ENCODE results near the gene CDC42BPA. TPM values are rescaled to one million over a fixed set of nuclear protein-coding genes. Genes with fewer than 3 reads are reported as not detected.

Gene CDC42BPA
- total RNA-seq, 4 donors from 2014 or later, result 16.8 to 26.9 (median 22.5) TPM

DNA sequence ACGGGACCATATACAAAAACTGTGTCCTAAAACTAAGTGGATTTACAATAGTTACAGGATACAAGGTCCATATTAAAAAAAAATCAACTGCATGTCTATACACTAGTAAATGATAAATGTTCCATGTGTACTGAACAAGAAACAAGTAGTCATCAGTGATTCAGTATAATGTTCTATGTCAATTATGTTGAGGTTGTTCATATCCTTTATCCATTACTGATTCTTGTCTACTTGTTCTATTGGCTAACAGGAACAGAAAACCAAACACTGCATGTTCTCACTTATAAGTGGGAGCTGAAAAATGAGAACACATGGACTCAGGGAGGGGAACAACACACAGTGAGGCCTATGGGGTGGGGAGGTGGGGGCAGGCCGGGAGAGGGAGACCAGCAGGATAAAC lies 90.5 kb downstream of the CDC42BPA start:
- 81 to 86% methylated on average over 2 of the region's 2 CpGs for WGBS, 2 donors
- H3K4me3 ChIP-seq (ENCODE audit: low read depth, poor library complexity, severe bottlenecking), result no peak overlapping the region
- TF ChIP-seq, protein P1, sequence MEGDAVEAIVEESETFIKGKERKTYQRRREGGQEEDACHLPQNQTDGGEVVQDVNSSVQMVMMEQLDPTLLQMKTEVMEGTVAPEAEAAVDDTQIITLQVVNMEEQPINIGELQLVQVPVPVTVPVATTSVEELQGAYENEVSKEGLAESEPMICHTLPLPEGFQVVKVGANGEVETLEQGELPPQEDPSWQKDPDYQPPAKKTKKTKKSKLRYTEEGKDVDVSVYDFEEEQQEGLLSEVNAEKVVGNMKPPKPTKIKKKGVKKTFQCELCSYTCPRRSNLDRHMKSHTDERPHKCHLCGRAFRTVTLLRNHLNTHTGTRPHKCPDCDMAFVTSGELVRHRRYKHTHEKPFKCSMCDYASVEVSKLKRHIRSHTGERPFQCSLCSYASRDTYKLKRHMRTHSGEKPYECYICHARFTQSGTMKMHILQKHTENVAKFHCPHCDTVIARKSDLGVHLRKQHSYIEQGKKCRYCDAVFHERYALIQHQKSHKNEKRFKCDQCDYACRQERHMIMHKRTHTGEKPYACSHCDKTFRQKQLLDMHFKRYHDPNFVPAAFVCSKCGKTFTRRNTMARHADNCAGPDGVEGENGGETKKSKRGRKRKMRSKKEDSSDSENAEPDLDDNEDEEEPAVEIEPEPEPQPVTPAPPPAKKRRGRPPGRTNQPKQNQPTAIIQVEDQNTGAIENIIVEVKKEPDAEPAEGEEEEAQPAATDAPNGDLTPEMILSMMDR (IDR thresholded peaks at IDR 0.05), result no peak
- no peak for TF ChIP-seq POLR2A (IDR thresholded peaks at IDR 0.05)
- no peak for DNase-seq (ENCODE audit: low spot score in 2 of 2)
- intact Hi-C loops (cut with DNase I; ENCODE audit: low total_unique reads), result no loop called here

GRCh38 chr1:227225715-227226346 lies 92.5 kb downstream of the CDC42BPA start:
- WGBS, 2 donors, result 53 to 61% methylated on average over 2 of the region's 2 CpGs
- no peak for DNase-seq (ENCODE audit: low spot score in 2 of 2)
- TF ChIP-seq, protein P1 (IDR thresholded peaks at IDR 0.05), result no peak
- TF ChIP-seq POLR2A (IDR thresholded peaks at IDR 0.05), result no peak
- no peak overlapping the region for H3K4me3 ChIP-seq (ENCODE audit: low read depth, poor library complexity, severe bottlenecking)
- intact Hi-C loops (cut with DNase I; ENCODE audit: low total_unique reads), result no loop called here

DNA sequence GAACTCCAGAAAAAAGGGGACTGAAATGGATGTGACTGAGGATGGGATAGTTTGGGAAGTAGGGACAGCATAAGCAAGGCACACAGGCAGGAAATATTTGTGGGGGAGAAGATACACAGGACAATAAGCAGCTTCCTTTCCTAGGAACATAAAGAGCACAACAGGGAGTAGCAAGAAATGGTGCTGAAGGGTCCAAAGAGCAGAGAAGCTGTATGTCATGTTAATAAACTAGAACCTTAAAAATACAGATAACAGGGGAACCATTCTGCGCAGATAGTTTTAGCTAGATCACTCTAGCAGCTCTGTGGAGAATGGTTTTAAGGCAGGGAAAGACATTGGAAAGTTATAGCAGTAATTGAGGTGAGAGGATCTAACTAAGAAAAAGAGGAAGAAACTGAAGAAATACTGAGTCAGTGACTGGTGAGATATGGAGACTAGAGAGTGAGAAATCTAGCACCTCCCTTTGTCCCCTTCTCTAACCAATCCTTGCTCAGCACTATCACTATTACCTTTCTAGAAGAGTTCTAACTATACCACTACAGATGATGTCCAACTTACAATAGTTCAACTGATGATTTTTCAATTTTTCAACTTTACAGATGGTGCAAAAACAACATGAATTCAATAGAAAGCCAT lies 95.0 kb downstream of the CDC42BPA start:
- intact Hi-C loops (cut with DNase I; ENCODE audit: low total_unique reads), result no loop called here
- DNase-seq (ENCODE audit: low spot score in 2 of 2), result no peak
- no peak for TF ChIP-seq POLR2A (IDR thresholded peaks at IDR 0.05)
- TF ChIP-seq, protein P1 (IDR thresholded peaks at IDR 0.05), result no peak
- WGBS, 2 donors, result 100% methylated on average over 1 of the region's 1 CpG
- no peak overlapping the region for H3K4me3 ChIP-seq (ENCODE audit: low read depth, poor library complexity, severe bottlenecking)

- intact Hi-C loops (cut with DNase I; ENCODE audit: low total_unique reads), result no loop called here
- no peak for DNase-seq (ENCODE audit: low spot score in 2 of 2)
These were observed 98.5 kb downstream of the CDC42BPA start for GRCh38 chr1:227219715-227220292.

GRCh38 chr1:227218870-227219573 lies 99.3 kb downstream of the CDC42BPA start:
- WGBS, 2 donors, result 68 to 74% methylated on average over 6 of the region's 6 CpGs
- no peak overlapping the region for H3K4me3 ChIP-seq (ENCODE audit: low read depth, poor library complexity, severe bottlenecking)
- DNase-seq (ENCODE audit: low spot score in 2 of 2), result no peak
- no peak for TF ChIP-seq POLR2A (IDR thresholded peaks at IDR 0.05)
- TF ChIP-seq, protein P1 (IDR thresholded peaks at IDR 0.05), result no peak
- intact Hi-C loops (cut with DNase I; ENCODE audit: low total_unique reads), result no loop called here

More at GRCh38 chr1:227219715-227220292, 98.5 kb downstream of the CDC42BPA start:
- no peak for TF ChIP-seq POLR2A (IDR thresholded peaks at IDR 0.05)
- TF ChIP-seq, protein P1 (IDR thresholded peaks at IDR 0.05), result no peak
- no peak overlapping the region for H3K4me3 ChIP-seq (ENCODE audit: low read depth, poor library complexity, severe bottlenecking)
- 95 to 97% methylated on average over 1 of the region's 1 CpG for WGBS, 2 donors

Measured in lower leg skin (tissue), 4 donors.